ENCODE measurements around the gene WTAP. TPM values are rescaled to one million over a fixed set of nuclear protein-coding genes. Genes with fewer than 3 reads are reported as not detected.
A peak's percentile ranks its signal among the peaks of the same experiment; 100 is the strongest.

WTAP gene
- polyA plus RNA-seq, 1 experiment, result 38.5 TPM

DNA sequence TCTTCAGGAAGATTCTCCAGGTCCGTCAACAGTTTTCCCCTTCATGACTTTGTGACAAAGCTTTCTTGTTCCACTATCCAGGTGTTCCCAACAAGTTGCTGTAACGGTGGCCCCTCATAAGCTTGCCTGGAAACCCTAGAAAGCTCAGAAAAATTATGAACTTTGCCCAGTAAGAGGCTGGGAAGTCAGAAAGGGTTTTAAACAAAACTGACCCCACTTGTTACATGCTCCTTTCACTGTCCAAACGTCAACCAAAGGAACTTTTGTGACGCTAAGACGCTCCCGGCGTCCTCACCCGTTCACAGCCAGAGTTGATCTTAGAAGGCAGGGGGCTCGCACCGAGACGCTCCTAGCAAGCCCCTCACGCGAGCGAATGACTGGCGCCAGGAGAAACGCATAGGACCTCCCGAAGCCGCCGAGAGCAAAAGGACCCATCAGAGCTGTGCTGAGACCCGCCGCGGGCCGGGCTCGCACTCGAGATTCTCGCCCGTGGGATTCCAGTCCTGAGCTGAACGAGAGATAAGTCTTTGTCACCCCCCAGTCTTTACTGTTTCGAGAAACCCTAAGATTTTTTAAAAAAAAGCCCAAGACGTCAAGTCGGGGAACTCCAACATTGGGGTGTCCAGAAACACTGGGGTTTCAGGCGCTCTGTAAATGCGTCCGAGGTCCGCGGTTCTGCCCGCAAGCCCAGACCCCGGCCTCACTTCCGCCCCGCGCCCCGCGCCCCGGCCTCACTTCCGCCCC, 34.0 kb downstream of the WTAP start:
- Histone ChIP-seq H3K27me3 (ENCODE audit: control insufficient read depth, insufficient read depth, low read length) (no peaks in the 10 kb centered on the region), H3K4me3 (ENCODE audit: low read depth, low read length) (peak overlapping the region; percentile 58), H3K9me3 (ENCODE audit: control insufficient read depth, insufficient read depth, low read length) (no peaks in the 10 kb centered on the region; the same call in 1 of the 2 replicates), H3K27ac (ENCODE audit: low read depth, low read length) (peak overlapping the region; percentile 90)
- POLR2A ChIA-PET, result interaction anchor here (0.5 to 2.8 kb wide), 5 partner anchors 13 to 68 kb away, joined by 3 to 20 read pairs (median 4); partner anchors contain the start of genes MRPL18, TCP1 and WTAP
- no peak for TF ChIP-seq CTCF (IDR thresholded peaks at IDR 0.05; ENCODE audit: low read depth, low read length)
- CTCF ChIA-PET, result interaction anchor here (1.5 kb wide), 1 partner anchor 69 kb away, joined by 9 read pairs; no protein-coding TSS in a partner anchor
- no peak for DNase-seq (ENCODE audit: low read depth, low spot score)

- Histone ChIP-seq H3K27ac (ENCODE audit: low read depth, low read length) (peak within 1 kb of the TSS; percentile 97), H3K9me3 (ENCODE audit: control insufficient read depth, insufficient read depth, low read length) (no peaks in the 10 kb centered on the region; the same call in 1 of the 2 replicates), H3K4me3 (ENCODE audit: low read depth, low read length) (peak within 1 kb of the TSS; percentile 86), H3K27me3 (ENCODE audit: control insufficient read depth, insufficient read depth, low read length) (no peaks in the 10 kb centered on the region)
- ChIA-PET CTCF (interaction anchor here (1.5 kb wide), 1 partner anchor 70 kb away, joined by 9 read pairs; no protein-coding TSS in a partner anchor), POLR2A (interaction anchor here (0.5 to 2.8 kb wide), 4 partner anchors 28 to 69 kb away, joined by 4 to 20 read pairs (median 7); partner anchors contain the start of genes MRPL18, TCP1 and WTAP)
- no peak for TF ChIP-seq CTCF (IDR thresholded peaks at IDR 0.05; ENCODE audit: low read depth, low read length)
- peak; percentile 84 for DNase-seq (ENCODE audit: low read depth, low spot score)
These were observed 34.8 kb downstream of the WTAP start, which contains the start of gene ACAT2 for GRCh38 chr6:159761873-159762680. Gene ACAT2 (plus strand): TSS chr6:159762045. CDS start chr6:159762088, 43 bp downstream.

DNA sequence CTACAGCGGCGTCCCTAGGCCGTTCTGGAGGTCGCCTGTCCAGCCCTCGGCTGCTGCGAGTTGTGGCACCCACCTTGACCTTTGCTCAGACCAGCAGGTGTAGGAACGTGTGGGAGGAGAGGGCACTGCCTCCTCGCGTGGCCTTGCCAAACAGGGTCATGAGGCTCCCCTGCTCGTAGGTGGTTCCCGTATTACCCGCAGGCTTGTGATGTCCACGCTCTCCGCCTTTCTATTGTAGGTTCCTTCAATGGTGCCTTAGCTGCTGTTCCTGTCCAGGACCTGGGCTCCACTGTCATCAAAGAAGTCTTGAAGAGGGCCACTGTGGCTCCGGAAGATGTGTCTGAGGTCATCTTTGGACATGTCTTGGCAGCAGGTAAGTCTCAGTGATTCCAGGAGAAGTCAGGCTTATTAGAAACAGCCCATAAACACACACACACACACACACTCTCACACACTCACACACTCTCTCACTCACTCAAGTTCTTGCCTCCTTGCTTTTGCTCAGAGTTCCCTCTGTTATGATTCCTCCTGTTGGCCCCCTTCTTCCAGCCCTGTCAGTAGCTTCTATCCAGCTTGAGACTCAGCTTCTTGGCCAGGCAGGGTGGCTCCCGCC, 35.5 kb downstream of the WTAP start:
- Histone ChIP-seq H3K4me3 (ENCODE audit: low read depth, low read length) (peak overlapping the region; percentile 86), H3K27me3 (ENCODE audit: control insufficient read depth, insufficient read depth, low read length) (no peaks in the 10 kb centered on the region), H3K9me3 (ENCODE audit: control insufficient read depth, insufficient read depth, low read length) (no peaks in the 10 kb centered on the region; the same call in 1 of the 2 replicates), H3K27ac (ENCODE audit: low read depth, low read length) (peak overlapping the region; percentile 97)
- no peak for TF ChIP-seq CTCF (IDR thresholded peaks at IDR 0.05; ENCODE audit: low read depth, low read length)
- ChIA-PET POLR2A (interaction anchor here (2.8 kb wide), 1 partner anchor 28 kb away, joined by 20 read pairs; the partner anchor contains the start of genes MRPL18 and TCP1), CTCF (no interaction called here)
- no peak for DNase-seq (ENCODE audit: low read depth, low spot score)

- no peak overlapping the region for H3K4me3 ChIP-seq (ENCODE audit: low read depth, low read length)
- H3K27me3 ChIP-seq (ENCODE audit: control insufficient read depth, insufficient read depth, low read length), result no peaks in the 10 kb centered on the region
- peak; percentile 34 for DNase-seq (ENCODE audit: low read depth, low spot score)
- ChIA-PET POLR2A (no interaction called here), CTCF (no interaction called here)
- peak overlapping the region; percentile 52 for H3K27ac ChIP-seq (ENCODE audit: low read depth, low read length)
- TF ChIP-seq CTCF (IDR thresholded peaks at IDR 0.05; ENCODE audit: low read depth, low read length), result no peak
- H3K9me3 ChIP-seq (ENCODE audit: control insufficient read depth, insufficient read depth, low read length), result no peaks in the 10 kb centered on the region; the same call in 1 of the 2 replicates
These were observed 39.6 kb downstream of the WTAP start for GRCh38 chr6:159766906-159767305.

Data from AG04450 (cell line).